K562 (cell line): Measurements from ENCODE around the gene EIF4E2.

Experiments used
- CTCF ChIP-seq, 3 experiments: IDR thresholded peaks in 2 of 3; conservative IDR thresholded peaks in 1 of 3; 2 replicates each; pipeline ENCODE4 v1.5.1; 2011 to 2012; ENCODE audit warnings: low read length in 3 of 3, mild to moderate bottlenecking in 3 of 3, control low read depth in 2 of 3, improper control_type of control experiment in 1 of 3, inconsistent platforms in 1 of 3, low read depth in 1 of 3, mixed read lengths in 1 of 3, moderate library complexity in 1 of 3; ENCODE audit not compliant: insufficient read depth in 2 of 3
- EP300 ChIP-seq: IDR thresholded peaks from 2 replicates; pipeline ENCODE4 v1.6.1; 2012; ENCODE audit warnings: low read length, improper control_type of control experiment
- POLR2A ChIP-seq: fragments of 450-650 bp; conservative IDR thresholded peaks from 2 replicates; pipeline ENCODE4 v1.6.1; 2016
- U2AF1 ChIP-seq: fragments of 200-400 bp; formaldehyde crosslinking; optimal IDR thresholded peaks from 2 replicates; pipeline ENCODE3; 2017; ENCODE audit warnings: mild to moderate bottlenecking, low read depth, low read length, moderate library complexity
- ZBTB43 ChIP-seq: sonication (generic); formaldehyde crosslinking; IDR thresholded peaks from 2 replicates; pipeline ENCODE4 v1.8.0; 2023; ENCODE audit warnings: mild to moderate bottlenecking, missing genetic modification reagents
- ZFP36 ChIP-seq: fragments of 150-350 bp; IDR thresholded peaks from 2 replicates; pipeline ENCODE4 v1.6.1; 2018; ENCODE audit warnings: low read length, low read depth; ENCODE audit not compliant: partially characterized antibody
- ZNF23 ChIP-seq: fragments of 250-450 bp; sonication (Bioruptor Pico); IDR thresholded peaks from 2 replicates; pipeline ENCODE4 v1.4.0; 2020; ENCODE audit warnings: mild to moderate bottlenecking
- ZZZ3 ChIP-seq: fragments of 450-650 bp; IDR thresholded peaks from 2 replicates; pipeline ENCODE4 v1.6.1; 2016; ENCODE audit warnings: antibody characterized with exemption, mild to moderate bottlenecking, moderate library complexity

- no peak for TF ChIP-seq U2AF1
- no peak for TF ChIP-seq CTCF (IDR thresholded peaks at IDR 0.05 in 2 of 3, conservative IDR thresholded peaks at IDR 0.05 in 1 of 3; ENCODE audit: insufficient read depth in 2 of 3, low read depth in 1 of 3, low read length in 3 of 3)
- no peak for TF ChIP-seq POLR2A
- no peak for TF ChIP-seq EP300
- TF ChIP-seq ZNF23 (CRISPR knock-in tag) = no peak
- no peak for TF ChIP-seq ZFP36
- TF ChIP-seq ZZZ3 = no peak
- TF ChIP-seq ZBTB43 = no peak
These were observed 64.8 kb downstream of the EIF4E2 start for GRCh38 chr2:232615339-232615738.
